Stimulated activated naive CD8-positive, alpha-beta T cell treated with anti-CD3 and anti-CD28 coated beads, Interleukin-15, Interleukin-2, amounts not matched to agents 100 U/mL and 50 U/mL, for 24 hours (primary cell): ENCODE measurements around the gene GGTLC2.
"Not testable (repeated sequence)": the region's sequence is repeated elsewhere in the genome, so short reads cannot be mapped to it uniquely, and the experiment has no call there.

Experiments used
- ATAC-seq: fragments of 150-1000 bp; cut with Tn5 transposase; one replicate; pipeline ENCODE4 v1.10.0; 2021
- DNase-seq: peaks from one replicate; pipeline ENCODE4 v3.0.0; 2021

The GGTLC2 gene

DNA sequence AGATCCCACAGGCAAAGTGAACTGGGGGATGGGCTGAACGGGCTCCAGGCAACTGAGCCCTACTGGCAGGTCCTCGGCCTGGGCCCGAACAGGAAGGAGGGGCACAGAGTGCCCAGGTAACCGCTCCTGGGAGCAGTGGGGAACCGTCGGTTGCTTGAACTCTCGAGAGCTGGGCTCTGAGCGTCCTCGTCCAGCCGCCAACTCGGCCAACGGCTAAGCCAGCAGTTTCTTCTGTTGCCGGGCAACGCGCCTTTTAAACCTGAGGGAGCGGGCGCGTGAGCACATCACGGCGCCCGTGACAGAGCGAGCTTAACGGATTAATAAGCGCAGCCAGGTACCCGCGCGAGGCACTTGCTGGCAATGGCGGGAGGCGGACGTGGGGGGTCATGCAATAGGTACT, at the start of gene GGTLC2:
Gene GGTLC2 (plus strand): TSS at position 301 of the 400 bp plus-strand sequence. CDS start 1,732 bp downstream, outside the sequence.
- not testable (repeated sequence) for DNase-seq

DNA sequence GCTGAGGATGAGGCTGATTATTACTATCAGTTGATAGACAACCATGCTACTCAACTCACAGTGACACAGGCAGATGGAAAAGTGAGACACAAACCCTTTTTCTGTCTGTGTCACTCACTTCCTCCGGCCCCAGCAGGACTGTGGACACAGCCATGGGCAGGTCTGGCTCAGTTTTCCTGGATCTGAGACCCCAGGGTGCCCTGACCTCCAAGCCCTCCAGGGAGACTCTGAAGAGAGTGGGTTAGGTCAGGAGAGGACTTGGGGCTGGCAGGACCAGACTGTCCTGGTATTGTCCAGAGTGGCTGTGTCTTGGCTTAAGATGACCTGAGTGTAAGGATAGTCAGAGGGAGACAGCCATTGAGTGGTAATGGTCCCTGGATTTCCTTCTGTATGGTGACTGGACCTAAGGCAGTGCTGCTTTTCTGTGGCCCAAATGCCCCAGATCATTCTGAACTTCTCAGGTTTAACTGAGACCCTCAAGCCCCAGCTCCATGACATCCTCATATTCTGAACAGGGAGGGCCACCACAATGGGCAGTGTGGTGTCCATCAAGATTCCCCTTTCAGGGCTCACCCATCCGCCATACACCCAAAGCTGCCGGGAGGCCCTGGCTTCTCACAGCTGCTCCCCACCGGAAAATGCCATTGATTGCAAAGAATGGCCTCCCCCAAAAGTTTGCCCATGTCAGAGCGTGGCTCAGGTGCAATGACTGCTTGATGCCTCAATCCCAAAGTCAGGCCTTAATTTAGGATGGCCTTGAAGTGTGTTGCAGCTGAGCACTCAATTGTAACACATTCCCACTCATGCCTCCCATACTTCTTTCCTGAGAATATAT, 49.2 kb upstream of the GGTLC2 start:
- no peak for DNase-seq

More for the DNA sequence above, at the start of gene GGTLC2:
- ATAC-seq = not testable (repeated sequence)

DNA sequence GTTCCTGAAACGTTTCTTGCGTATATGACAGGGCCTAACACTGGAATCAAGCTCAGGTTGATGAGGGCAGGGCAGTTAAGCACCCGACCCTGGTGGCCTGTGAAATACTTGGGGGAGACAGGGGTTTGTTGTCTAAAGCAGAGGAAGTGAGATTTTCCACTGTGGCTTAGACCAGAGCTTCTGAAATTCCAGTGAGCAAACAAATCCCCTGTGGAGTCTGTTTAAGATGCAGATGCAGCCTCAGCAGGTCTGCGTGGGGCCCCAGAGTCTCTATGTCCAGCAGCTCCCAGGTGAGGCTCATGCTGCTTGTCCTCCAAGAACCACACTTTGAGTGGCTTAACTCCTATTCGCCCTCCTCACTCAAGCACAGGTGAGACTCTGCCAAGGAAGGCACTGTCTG, 46.3 kb upstream of the GGTLC2 start:
- ATAC-seq (no peak), DNase-seq (no peak)

More for the DNA sequence above, 49.2 kb upstream of the GGTLC2 start:
- no peak for ATAC-seq

DNA sequence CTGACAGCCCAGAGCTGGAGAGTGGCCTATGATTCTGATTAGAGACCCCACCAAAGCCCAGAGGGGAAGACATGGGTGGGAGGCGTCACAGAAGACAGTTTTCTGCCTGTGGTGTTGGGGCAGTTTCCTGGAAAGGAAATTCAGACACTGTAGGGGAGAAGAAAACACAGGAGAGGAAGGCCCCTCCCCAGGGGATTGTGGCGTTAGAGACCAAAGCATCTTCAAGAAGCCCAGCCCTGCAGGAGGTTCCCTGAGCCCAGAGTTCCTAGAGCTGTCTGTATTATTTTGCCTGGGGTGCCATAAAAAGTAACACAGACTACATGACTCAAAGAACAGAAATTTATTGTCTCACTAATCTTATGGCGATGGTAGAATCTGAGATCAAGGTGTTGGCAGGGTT, 45.2 kb upstream of the GGTLC2 start:
- ATAC-seq (no peak), DNase-seq (no peak)

DNA sequence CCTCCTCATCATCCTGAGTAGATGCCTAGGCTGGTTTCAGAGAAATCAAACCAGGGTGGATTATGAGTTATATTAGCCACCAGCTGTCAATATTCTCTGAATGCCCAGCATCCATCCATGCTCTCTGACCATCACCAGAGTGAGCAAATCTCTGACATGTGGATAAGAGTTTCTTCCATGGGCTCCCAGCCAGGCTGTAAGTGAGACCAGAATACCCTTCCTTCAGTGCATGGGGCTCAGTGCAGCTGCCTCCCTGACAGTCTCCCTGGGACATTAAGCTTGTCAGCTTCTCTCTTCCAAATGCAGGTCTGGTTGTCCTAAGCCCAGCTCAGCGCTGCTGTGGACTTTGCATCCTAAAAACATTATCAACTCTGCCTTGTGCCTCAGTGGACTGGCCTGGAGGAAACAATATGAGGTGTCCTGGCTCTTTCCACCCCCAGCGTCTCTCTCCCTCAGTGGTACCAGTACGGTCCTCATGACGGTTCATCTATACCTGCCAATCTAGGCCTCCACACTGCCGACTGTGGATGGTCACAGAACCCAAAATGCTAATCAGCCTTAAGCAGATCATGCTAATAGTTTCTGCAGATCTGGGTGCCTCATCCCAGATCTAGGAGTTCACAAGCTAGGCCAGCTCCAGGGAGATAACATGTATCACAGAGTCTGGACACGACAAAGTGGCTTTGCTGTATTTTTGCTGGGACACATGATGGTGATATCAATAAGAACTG, 43.7 kb upstream of the GGTLC2 start:
- DNase-seq = no peak
- ATAC-seq = no peak

DNA sequence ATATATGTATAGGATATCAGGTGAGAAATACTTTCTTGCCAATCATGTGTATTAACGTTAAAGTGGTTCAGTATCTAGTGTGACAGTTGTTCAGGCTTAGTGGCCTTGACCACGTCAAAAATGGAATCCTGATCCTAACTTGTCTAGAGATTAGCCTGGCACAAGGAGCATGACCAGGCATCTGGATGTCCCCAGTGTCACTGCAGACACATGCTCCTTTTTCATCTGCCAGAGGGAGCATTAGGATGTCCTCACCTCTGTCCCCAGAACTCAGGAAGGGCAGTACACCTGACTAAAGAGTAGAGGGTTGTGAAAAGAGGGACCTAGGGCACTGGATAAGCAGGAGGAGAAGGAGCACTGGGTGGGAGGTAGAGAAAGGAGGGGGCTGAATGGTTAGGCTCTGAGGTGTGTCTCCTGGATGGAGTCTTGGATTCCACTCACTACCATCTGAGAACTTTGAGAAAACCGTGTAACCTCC, 40.9 kb upstream of the GGTLC2 start:
- DNase-seq (no peak), ATAC-seq (no peak)

DNA sequence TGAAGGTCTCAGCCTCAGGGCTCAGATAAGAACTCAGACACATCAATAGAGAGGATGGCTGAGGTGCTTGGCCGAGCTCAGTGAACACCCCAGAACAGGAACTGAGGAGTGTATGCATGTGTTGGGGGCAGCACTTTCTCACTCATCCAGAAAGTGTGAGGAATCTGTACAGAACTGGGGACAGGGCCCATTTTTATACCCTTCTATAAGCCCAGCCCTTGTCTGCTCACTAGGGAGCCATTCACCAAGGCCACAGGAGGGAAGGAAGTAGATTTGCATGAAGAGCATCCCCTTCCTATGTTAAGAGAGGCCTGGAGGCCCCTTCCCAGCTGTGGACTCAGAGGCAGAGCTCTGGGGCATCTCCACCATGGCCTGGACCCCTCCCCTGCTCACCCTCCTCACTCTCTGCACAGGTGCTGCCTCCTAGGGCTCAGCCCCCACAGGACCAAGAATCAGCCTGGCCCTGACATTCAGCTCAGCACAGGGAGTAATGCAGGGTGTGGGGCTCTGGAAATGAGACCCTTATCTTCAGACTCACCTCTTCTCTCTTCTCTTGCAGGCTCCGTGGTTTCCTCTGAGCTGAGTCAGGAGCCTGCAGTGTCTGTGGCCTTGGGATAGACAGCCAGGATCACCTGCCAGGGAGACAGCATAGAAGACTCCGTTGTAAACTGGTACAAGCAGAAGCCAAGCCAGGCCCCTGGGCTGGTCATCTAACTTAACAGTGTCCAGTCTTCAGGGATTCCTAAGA, 39.9 kb upstream of the GGTLC2 start:
- DNase-seq (no peak), ATAC-seq (peak; percentile 9)

DNA sequence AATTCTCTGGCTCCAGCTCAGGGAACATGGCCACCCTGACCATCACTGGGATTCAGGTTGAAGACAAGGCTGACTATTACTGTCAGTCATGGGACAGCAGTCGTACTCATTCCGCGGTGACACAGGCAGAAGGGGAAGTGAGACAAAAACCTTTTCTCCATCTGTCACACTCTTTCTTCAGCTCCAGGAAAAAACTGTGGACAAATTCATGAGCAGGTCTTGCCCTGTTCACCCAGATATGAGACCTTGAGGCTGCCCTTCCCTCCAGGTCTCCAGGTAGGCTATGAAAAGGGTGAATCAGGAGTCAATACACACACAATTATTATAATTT, 39.4 kb upstream of the GGTLC2 start:
- DNase-seq (no peak), ATAC-seq (no peak)

DNA sequence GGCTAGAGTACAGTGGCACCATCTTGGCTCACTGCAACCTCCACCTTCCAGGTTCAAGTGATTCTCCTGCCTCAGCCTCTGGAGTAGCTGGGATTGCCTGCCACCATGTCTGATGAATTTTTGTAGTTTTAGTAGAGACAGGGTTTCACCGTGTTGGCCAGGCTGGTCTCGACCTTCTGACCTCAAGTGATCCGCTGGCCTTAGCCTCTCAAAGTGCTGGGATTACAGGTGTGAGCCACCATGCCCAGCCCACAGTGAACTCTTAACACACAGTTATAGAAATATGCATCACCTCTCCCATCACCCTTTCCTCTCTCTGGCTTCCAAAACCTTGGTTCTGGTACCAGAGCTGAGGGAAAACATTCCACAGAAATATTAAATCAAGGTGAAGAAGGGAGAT, 36.4 kb upstream of the GGTLC2 start:
- DNase-seq, ATAC-seq: not testable (repeated sequence)

DNA sequence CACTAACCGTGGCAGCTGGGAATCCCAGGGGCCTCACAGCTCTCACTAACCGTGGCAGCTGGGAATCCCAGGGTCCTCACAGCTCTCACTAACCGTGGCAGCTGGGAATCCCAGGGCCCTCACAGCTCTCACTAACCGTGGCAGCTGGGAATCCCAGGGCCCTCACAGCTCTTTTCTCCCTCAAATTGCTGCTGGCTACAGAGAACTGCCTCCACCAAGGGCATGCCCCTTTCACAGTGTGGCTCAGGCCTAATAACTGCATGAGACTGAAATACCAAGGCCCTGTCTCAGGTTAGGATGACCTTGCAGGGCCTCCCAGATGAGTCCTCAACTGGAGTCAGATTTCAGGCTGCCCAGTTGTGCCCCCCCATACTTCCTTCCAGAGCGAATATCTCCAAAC, 35.1 kb upstream of the GGTLC2 start:
- no peak for ATAC-seq
- DNase-seq = no peak

DNA sequence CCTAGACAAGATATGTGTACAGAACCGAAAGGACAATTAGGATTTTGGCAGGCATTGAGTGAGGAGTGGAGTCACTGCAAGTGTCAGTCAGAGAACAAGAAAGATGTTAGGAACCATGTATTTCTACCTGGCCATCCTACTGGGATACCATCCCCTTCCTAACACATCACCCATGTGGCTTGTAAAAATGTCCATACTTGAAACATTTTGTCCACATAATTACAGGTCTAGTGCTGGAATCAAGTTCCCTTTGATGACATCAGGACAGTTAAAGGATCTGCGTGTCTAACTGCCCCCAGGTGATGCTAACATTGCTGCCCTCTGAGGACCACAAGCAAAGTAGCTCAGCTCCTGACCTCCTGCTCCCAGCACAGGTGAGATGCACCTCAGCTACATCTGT, 31.9 kb upstream of the GGTLC2 start:
- no peak for ATAC-seq
- no peak for DNase-seq

DNA sequence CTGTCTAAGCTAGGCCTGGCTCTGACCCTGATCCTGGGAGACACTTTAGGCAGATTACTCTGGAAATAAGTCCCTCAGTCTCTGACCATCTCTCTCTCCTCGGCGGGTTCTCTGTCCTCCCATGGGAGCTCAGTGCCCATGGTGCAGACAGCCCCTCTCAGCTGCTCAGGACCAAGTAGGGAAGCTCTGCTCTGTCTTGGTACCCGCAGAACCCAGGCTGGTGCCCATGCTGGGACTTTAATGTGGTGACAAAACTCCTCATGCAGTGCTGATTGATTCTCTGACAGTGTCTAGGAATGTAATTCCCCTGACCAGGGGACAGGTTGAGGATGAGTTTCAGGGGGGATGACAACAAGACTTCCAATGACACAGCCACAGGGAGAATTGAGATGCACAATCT, 30.3 kb upstream of the GGTLC2 start:
- no peak for DNase-seq
- no peak for ATAC-seq

DNA sequence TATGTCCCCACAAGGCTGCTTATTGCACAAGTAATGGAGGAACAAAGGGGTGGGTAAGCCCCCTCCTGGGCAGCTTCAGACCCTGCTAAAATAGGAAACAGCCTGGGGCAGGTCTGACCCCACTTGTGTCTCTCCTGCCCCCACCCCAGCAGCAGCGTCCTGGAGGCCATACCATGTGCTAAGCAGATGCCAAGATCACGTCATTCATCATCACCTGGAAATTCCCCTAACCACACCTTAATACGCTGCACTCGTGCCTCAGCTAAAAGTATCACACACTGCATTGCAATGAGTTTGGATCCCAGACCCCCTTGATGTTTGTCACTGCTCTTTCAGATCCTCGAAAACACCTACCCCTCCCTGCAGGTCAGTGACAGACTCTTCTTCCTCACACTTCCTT, 27.8 kb upstream of the GGTLC2 start:
- ATAC-seq = peak; percentile 82
- DNase-seq = peak; percentile 16

DNA sequence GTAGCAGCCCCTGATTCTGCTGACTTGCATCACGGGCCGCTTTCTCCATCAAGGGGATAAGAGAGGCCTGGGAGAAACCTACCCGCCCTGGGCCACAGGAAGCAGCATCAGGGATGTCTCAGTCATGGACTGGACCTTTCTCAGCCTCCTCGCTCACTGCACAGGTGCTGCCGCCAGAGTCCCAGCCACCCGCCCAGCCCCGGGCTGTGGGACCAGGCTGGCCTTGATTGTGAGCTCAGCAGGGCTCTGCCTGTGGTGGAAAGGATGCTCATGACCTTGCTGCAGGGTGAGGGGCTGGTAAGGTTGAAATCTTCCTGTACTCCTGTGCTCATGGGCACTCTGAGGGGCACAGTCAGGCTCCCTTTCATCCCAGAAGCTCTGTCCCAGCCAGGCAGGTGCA, 26.0 kb upstream of the GGTLC2 start:
- ATAC-seq (no peak), DNase-seq (no peak)

DNA sequence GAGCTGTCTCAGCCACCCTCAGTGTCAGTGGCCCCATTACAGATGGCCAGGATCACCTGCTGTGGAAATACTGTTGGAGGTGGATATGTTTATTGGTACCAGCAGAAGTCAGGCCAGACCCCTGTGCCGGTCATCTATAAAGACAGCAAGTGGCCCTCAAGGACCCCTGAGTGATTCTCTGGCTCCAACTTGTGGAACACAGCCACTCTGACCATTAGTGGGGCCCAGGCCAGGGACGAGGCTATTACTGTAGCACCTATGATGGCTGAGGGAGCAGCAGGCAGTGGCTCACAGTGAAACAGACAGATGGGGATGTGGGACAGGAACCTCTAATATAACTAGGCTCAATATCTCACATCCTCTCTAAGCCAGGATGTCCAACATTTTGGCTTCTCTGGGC, 25.5 kb upstream of the GGTLC2 start:
- DNase-seq (no peak), ATAC-seq (no peak)

DNA sequence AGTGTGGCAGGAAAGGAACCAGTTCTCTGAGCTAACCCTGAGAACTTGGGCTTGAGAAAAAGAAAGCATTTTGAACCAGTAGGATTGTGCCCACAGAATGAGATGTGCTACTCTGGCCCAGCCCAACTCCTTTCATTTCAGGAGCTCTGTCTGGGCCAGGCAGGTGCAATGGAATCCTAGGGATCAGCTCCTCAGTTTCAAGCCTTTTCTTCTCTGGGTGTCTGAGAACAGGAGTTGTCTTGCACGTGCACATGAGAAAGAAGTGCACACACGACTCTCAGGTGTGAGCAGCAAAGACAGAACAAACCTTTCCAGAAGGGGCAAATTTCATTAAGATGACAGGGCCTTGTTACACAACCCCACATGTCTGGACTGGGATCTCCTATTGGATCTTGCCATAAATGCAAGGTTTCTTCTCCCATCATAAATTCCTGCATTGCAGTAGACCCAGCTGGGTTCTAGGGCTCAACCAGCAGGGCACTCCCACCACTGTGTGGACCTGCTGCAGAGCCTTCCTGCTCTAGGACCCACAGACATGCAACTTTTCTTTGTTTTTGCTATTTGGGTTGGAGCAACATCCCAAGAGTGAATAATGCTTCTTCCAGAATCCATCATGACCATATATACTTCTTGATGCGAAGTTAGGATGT, 24.5 kb upstream of the GGTLC2 start:
- no peak for DNase-seq
- no peak for ATAC-seq

DNA sequence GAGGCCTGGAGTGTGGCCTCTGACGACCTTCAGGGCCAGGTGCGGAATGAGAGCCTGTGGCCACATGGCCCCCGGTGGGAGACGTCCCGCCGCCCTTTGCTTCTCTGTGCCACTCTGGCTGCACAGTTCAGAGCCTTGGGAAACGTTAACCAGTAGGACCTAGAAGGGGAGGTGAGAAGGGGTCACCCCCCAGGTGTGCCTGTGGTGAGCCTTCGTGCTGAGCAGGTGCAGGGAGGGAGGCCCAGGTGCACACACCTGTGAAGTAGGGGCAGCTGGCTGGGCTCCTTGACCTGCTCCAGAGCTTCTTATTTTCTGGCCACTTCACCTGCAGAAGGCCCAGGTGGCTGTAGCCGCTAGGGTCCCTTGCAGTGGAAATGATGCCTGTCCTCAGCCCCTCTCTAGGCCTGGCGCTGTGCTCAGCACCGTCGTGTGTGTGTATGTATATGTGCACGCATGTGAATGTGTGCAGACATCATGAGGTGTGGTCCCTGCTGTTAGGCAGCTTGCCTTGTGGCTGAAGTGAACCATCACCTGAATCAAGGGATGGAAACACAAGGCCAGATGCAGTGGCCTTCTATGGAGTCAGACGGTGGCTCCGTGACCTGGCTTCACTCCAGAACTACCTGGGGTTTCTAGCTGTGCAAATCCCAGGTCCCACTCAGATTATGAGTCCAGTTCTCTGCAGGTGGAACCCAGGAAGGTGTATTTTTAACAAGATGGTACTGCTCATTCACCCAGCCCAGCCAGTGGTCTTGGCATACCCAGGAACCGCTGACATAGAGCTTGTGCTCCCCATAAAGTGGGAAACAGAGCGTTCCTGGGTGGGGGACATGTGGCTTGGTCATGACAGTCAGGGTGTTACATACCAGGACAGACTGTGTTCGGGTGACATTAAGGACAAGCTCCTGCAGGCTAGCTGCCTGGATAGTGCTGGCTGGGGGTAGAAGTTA, 15.6 kb upstream of the GGTLC2 start:
- DNase-seq = not testable (repeated sequence)

DNA sequence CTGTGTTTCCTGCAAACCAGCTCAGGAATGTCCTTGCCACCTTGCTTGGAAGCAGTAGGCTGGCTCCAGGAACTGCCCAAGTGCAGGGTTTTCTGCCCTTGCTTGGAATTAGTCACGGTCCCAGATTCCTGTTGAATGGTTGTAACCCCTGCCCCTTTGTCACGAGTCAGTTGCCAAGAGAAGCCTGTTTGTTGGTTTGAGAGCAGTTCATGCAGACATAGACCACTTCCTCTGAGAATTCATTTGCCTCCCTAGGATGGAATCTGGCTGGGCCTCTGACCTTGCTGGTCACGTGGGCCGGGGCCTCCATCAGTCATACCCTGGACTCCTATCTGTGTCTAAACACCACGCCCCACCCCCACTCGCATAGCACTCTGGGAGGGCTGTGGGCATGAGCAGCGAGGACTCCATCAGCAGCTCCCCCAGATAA, 13.2 kb upstream of the GGTLC2 start:
- not testable (repeated sequence) for ATAC-seq, DNase-seq

More for the DNA sequence above, 15.6 kb upstream of the GGTLC2 start:
- peak; percentile 32 for ATAC-seq

DNA sequence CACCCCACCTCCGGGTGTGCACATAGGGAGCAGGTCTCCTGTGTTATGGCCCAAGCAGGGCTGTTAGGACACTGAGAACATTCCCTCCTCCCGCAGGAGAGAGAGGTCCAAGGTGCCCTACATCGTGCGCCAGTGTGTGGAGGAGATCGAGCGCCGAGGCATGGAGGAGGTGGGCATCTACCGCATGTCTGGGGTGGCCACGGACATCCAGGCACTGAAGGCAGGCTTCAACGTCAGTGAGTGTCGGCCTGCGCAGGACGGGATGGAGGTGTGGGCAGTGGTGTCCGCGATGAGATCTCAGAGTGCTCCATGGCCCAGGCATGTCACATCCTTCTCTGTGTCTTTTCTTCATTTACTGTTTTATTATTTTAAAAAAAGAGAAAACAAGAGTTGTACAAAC, 12.2 kb upstream of the GGTLC2 start:
- DNase-seq, ATAC-seq: not testable (repeated sequence)

DNA sequence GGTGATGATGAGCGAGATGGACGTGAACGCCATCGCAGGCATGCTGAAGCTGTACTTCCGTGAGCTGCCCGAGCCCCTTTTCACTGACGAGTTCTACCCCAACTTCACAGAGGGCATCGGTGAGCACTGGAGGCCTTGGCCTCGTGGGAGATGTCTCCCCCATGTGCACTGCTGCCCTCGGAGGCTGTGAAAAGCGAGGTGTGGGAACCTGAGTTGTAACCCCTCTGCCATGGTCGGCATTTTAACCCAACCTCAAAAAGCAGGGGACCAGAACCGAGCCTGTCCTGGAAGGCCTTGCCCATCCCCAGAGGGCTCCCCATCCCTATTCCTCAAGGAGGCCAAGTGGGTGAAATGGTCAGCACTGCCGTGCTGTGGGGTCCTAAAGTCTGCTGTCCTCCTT, 10.9 kb upstream of the GGTLC2 start:
- not testable (repeated sequence) for DNase-seq, ATAC-seq

DNA sequence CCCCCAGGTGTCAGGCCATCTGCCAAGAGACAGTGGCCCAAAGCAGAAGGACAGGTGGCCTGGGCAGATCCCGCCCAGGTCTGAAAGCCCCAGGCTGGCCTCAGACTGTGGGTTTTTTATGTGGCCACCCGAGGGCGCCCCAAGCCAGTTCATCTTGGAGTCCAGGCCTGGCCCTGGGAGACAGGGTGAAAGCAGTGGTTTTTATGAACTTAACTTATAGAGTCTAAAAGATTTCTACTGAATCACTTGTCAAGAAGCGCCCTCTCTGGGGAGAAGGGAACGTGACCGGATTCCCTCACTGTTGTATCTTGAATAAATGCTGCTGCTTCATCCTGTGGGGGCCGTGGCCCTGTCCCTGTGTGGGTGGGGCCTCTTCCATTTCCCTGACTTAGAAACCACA, 8.2 kb upstream of the GGTLC2 start:
- not testable (repeated sequence) for ATAC-seq
- peak; percentile 32 for DNase-seq
